Neutrophil (primary cell): Measurements from ENCODE around the gene PSEN1.

Experiments used
- H3K27ac ChIP-seq: fragments of 200-600 bp; sonication (generic); 2 replicates; pipeline ENCODE4 v1.5.1; 2016; ENCODE audit warnings: mild to moderate bottlenecking, moderate library complexity
- H3K27me3 ChIP-seq: fragments of 200-600 bp; sonication (generic); 2 replicates; pipeline ENCODE4 v1.6.0; 2016; ENCODE audit warnings: mild to moderate bottlenecking
- H3K36me3 ChIP-seq: fragments of 200-600 bp; sonication (generic); 2 replicates; pipeline ENCODE4 v1.5.1; 2017
- H3K4me1 ChIP-seq, 2 experiments: fragments of 200-600 bp in 1 of 2; sonication (generic) in 1 of 2; 1 replicate in 1 of 2; 2 replicates in 1 of 2; pipeline versions ENCODE4 v1.5.1 to v1.6.1; 2013 to 2016; ENCODE audit warnings: low read depth in 1 of 2, low read length in 1 of 2, mild to moderate bottlenecking in 1 of 2, moderate library complexity in 1 of 2; ENCODE audit not compliant: control insufficient read depth in 1 of 2, insufficient read depth in 1 of 2
- H3K4me3 ChIP-seq, 2 experiments: fragments of 200-600 bp in 1 of 2; sonication (generic) in 1 of 2; 1 replicate in 1 of 2; 2 replicates in 1 of 2; pipeline ENCODE4 v1.5.1; 2013 to 2016; ENCODE audit warnings: low read depth in 1 of 2, low read length in 1 of 2, mild to moderate bottlenecking in 1 of 2, moderate library complexity in 1 of 2
- H3K9me3 ChIP-seq: fragments of 200-600 bp; sonication (generic); 2 replicates; pipeline ENCODE4 v1.5.1; 2016
- CTCF ChIP-seq: fragments of 200-600 bp; sonication (generic); IDR thresholded peaks from 2 replicates; pipeline ENCODE4 v1.5.1; 2016; ENCODE audit warnings: antibody characterized with exemption

PSEN1 gene

GRCh38 chr14:73249108-73249507, 112.8 kb downstream of the PSEN1 start:
- Histone ChIP-seq H3K4me3 (no peak overlapping the region), H3K9me3 (no peaks in the 10 kb centered on the region), H3K27me3 (peaks cover 31% of the 10 kb centered on the region), H3K4me1 (peaks cover 11 to 12% of the 10 kb centered on the region in 2 experiments), H3K27ac (no peak overlapping the region), H3K36me3 (no peaks in the 10 kb centered on the region)
- no peak for TF ChIP-seq CTCF

- Histone ChIP-seq H3K4me3 (no peak overlapping the region), H3K9me3 (no peaks in the 10 kb centered on the region), H3K27me3 (peaks cover 24% of the 10 kb centered on the region), H3K36me3 (no peaks in the 10 kb centered on the region), H3K4me1 (peaks cover 11 to 12% of the 10 kb centered on the region in 2 experiments), H3K27ac (no peak overlapping the region)
- TF ChIP-seq CTCF, result no peak
Observed at GRCh38 chr14:73249564-73250316, 113.4 kb downstream of the PSEN1 start.

GRCh38 chr14:73250317-73250713, 114.0 kb downstream of the PSEN1 start:
- TF ChIP-seq CTCF, result no peak
- Histone ChIP-seq H3K4me3 (no peak overlapping the region), H3K27ac (no peak overlapping the region), H3K36me3 (no peaks in the 10 kb centered on the region), H3K9me3 (no peaks in the 10 kb centered on the region), H3K27me3 (peaks cover 18% of the 10 kb centered on the region), H3K4me1 (peaks cover 8 to 9% of the 10 kb centered on the region in 2 experiments)

GRCh38 chr14:73250781-73251500, 114.6 kb downstream of the PSEN1 start:
- Histone ChIP-seq H3K27me3 (peaks cover 12% of the 10 kb centered on the region), H3K36me3 (no peaks in the 10 kb centered on the region), H3K4me3 (no peak overlapping the region), H3K9me3 (no peaks in the 10 kb centered on the region), H3K27ac (no peak overlapping the region), H3K4me1 (peaks cover 2 to 4% of the 10 kb centered on the region in 2 experiments)
- TF ChIP-seq CTCF, result no peak

GRCh38 chr14:73251516-73252215, 115.4 kb downstream of the PSEN1 start:
- TF ChIP-seq CTCF, result no peak

More at GRCh38 chr14:73251516-73252215, 115.4 kb downstream of the PSEN1 start:
- Histone ChIP-seq H3K4me1 (no peaks in the 10 kb centered on the region), H3K9me3 (no peaks in the 10 kb centered on the region), H3K36me3 (no peaks in the 10 kb centered on the region), H3K4me3 (no peak overlapping the region), H3K27ac (no peak overlapping the region), H3K27me3 (peaks cover 8% of the 10 kb centered on the region)
